DOHH2 (cell line): ENCODE results near the gene SCGB1C1.

ENCODE experiments used
- CTCF ChIP-seq: fragments of 200-600 bp; sonication (generic); IDR thresholded peaks from one replicate; pipeline ENCODE4 v1.5.1; 2014; ENCODE audit warnings: antibody characterized with exemption, mild to moderate bottlenecking, low read depth, low read length; ENCODE audit not compliant: poor library complexity, severe bottlenecking
- EZH2phosphoT487 ChIP-seq: fragments of 200-600 bp; sonication (generic); IDR thresholded peaks from 2 replicates; pipeline ENCODE4 v1.6.1; 2017; ENCODE audit warnings: borderline replicate concordance, mild to moderate bottlenecking, antibody characterized with exemption, low read length, moderate library complexity, mixed read lengths

GRCh38 chr11:225734-226453 is 33.0 kb downstream of the SCGB1C1 start:
- TF ChIP-seq CTCF (no peak), EZH2phosphoT487 (no peak)
